DND-41 (cell line): ENCODE measurements around the gene CFAP61.
A peak's percentile ranks its signal among the peaks of the same experiment; 100 is the strongest.

Source experiments
- ATAC-seq: fragments of 200-7000 bp; cut with Tn5 transposase; 3 replicates; pipeline ENCODE4 v1.9.1; 2021; ENCODE audit warnings: low read depth; ENCODE audit not compliant: insufficient read depth
- DNase-seq: peaks from one replicate; pipeline ENCODE4 v3.0.0-alpha.2; 2020
- H2AFZ ChIP-seq: 2 replicates; pipeline ENCODE4 v1.6.0; 2012; ENCODE audit warnings: low read depth, low read length
- H3K27ac ChIP-seq: 2 replicates; pipeline ENCODE4 v1.5.1; 2012; ENCODE audit warnings: low read length, inconsistent platforms
- H3K27me3 ChIP-seq: fragments of 200-600 bp; sonication (generic); 2 replicates; pipeline ENCODE4 v1.6.0; 2012; ENCODE audit warnings: low read length, mild to moderate bottlenecking, inconsistent platforms; ENCODE audit not compliant: insufficient read depth, poor library complexity
- H3K36me3 ChIP-seq: 2 replicates; pipeline ENCODE4 v1.5.1; 2012; ENCODE audit warnings: low read length, inconsistent platforms; ENCODE audit not compliant: insufficient read depth
- H3K4me1 ChIP-seq: 2 replicates; pipeline ENCODE4 v1.5.1; 2012; ENCODE audit warnings: mild to moderate bottlenecking, low read length; ENCODE audit not compliant: insufficient read depth
- H3K4me2 ChIP-seq: 2 replicates; pipeline ENCODE4 v1.6.0; 2012; ENCODE audit warnings: mild to moderate bottlenecking, moderate library complexity, low read length, inconsistent platforms; ENCODE audit not compliant: insufficient read depth
- H3K4me3 ChIP-seq, 2 experiments: fragments of 200-600 bp in 1 of 2; shearing (Covaris generic) in 1 of 2; 2 replicates each; pipeline ENCODE4 v1.5.1; 2012 to 2016; ENCODE audit warnings: inconsistent platforms in 2 of 2, low read length in 2 of 2, mild to moderate bottlenecking in 2 of 2, low read depth in 1 of 2, moderate library complexity in 1 of 2
- H3K79me2 ChIP-seq: 2 replicates; pipeline ENCODE4 v1.6.0; 2012; ENCODE audit warnings: low read length, inconsistent platforms; ENCODE audit not compliant: insufficient read depth
- H3K9ac ChIP-seq: 2 replicates; pipeline ENCODE4 v1.6.0; 2012; ENCODE audit warnings: low read depth, mild to moderate bottlenecking, inconsistent platforms, low read length, moderate library complexity
- H3K9me3 ChIP-seq: 2 replicates; pipeline ENCODE4 v1.5.1; 2012; ENCODE audit warnings: low read length, moderate library complexity, mild to moderate bottlenecking, inconsistent platforms; ENCODE audit not compliant: insufficient read depth, severe bottlenecking
- H4K20me1 ChIP-seq: 2 replicates; pipeline ENCODE4 v1.6.0; 2012; ENCODE audit warnings: low read length; ENCODE audit not compliant: insufficient read depth
- EZH2 ChIP-seq: IDR thresholded peaks from 3 replicates; pipeline ENCODE4 v1.6.1; 2012; ENCODE audit warnings: borderline replicate concordance, low read depth, mild to moderate bottlenecking, moderate library complexity, low read length, inconsistent platforms; ENCODE audit not compliant: severe bottlenecking
- TF ChIP-seq, protein P1 (sequence below): IDR thresholded peaks from 2 replicates; pipeline ENCODE4 v1.5.1; 2012; ENCODE audit warnings: borderline replicate concordance, low read length, moderate library complexity, mild to moderate bottlenecking; ENCODE audit not compliant: poor library complexity, severe bottlenecking; ENCODE audit errors: extremely low read depth

The CFAP61 gene

DNA sequence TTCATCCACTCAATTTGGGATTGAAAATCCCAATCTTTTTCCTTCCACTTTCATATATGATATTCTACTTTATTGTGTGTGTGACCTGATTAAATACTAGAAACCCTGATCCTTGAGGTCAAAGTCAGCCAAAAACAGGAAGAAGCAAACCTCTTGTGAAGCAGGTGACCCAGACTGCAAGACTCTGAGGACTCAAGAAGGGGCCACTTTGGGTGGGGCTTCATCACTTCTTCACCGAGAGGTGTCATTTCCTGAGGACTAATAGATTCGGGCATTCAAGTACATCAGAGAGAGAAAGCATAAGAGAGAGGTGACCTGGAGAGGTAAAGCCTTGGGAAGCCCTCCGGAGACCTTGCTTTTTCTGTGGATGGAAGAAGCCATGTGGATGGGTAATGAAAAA, 129.0 kb downstream of the CFAP61 start:
- TF ChIP-seq, protein P1, sequence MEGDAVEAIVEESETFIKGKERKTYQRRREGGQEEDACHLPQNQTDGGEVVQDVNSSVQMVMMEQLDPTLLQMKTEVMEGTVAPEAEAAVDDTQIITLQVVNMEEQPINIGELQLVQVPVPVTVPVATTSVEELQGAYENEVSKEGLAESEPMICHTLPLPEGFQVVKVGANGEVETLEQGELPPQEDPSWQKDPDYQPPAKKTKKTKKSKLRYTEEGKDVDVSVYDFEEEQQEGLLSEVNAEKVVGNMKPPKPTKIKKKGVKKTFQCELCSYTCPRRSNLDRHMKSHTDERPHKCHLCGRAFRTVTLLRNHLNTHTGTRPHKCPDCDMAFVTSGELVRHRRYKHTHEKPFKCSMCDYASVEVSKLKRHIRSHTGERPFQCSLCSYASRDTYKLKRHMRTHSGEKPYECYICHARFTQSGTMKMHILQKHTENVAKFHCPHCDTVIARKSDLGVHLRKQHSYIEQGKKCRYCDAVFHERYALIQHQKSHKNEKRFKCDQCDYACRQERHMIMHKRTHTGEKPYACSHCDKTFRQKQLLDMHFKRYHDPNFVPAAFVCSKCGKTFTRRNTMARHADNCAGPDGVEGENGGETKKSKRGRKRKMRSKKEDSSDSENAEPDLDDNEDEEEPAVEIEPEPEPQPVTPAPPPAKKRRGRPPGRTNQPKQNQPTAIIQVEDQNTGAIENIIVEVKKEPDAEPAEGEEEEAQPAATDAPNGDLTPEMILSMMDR: no peak
- no peak for TF ChIP-seq EZH2
- Histone ChIP-seq H2AFZ (no peak overlapping the region), H3K9me3 (no peaks in the 10 kb centered on the region), H3K36me3 (no peaks in the 10 kb centered on the region), H3K27me3 (peaks cover 8% of the 10 kb centered on the region), H3K9ac (no peak overlapping the region), H3K4me1 (no peaks in the 10 kb centered on the region), H3K27ac (no peak overlapping the region), H3K4me2 (no peak overlapping the region), H4K20me1 (no peaks in the 10 kb centered on the region), H3K79me2 (no peaks in the 10 kb centered on the region), H3K4me3 (no peak overlapping the region)
- ATAC-seq (no peak), DNase-seq (no peak)

DNA sequence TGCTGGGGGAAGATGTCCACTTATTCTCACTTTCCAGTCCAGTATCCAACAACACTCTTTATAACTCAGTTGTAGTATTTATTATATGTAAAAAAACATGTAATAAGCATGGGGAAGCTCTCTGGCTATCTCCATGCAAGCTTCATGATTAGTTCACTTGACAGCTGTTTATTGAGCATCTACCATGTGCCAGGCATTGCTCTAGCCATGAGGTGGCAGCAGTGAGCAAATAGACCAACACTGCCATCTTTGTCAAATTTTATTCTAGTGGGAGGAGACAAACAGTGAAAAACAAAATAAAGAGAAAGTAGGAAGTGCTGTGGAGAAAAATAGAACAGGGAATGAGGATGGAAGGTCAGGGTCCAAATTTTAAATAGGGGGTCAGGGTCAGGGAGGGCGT, 131.8 kb downstream of the CFAP61 start:
- Histone ChIP-seq H3K4me1 (no peaks in the 10 kb centered on the region), H3K27ac (no peak overlapping the region), H3K79me2 (no peaks in the 10 kb centered on the region), H3K9me3 (no peaks in the 10 kb centered on the region), H3K4me2 (no peak overlapping the region), H3K36me3 (no peaks in the 10 kb centered on the region), H3K4me3 (no peak overlapping the region), H3K27me3 (peaks cover 8% of the 10 kb centered on the region), H3K9ac (no peak overlapping the region), H2AFZ (no peak overlapping the region), H4K20me1 (no peaks in the 10 kb centered on the region)
- ATAC-seq (no peak), DNase-seq (peak; percentile 29)
- TF ChIP-seq EZH2: no peak
- TF ChIP-seq, protein P1: peak; percentile 67

DNA sequence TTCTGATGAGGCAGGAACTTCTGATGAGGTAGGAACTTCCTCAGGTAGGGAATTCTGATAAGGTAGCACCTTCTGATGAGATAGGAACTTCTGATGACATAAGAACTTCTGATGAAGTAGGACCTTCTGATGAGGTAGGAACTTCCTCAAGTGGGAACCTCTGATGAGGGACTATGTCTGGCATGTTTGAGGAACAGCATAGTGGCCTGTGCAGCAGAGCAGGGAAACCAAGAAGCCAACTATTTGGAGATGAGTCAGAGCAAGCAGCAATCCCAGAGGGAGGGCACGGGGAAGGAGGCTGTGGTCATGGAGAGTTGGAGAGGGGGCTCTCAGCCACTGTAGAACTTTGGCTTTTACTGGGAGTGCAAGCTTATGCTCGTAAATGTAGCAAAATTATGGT, 132.4 kb downstream of the CFAP61 start:
- H3K9me3 ChIP-seq: no peaks in the 10 kb centered on the region
- H3K4me1 ChIP-seq: no peaks in the 10 kb centered on the region
- TF ChIP-seq EZH2: no peak
- TF ChIP-seq, protein P1: no peak
- no peak overlapping the region for H3K4me3 ChIP-seq
- no peak overlapping the region for H2AFZ ChIP-seq
- DNase-seq: no peak
- H3K79me2 ChIP-seq: no peaks in the 10 kb centered on the region
- no peak overlapping the region for H3K9ac ChIP-seq
- ATAC-seq: no peak
- H3K36me3 ChIP-seq: no peaks in the 10 kb centered on the region
- H4K20me1 ChIP-seq: no peaks in the 10 kb centered on the region
- no peak overlapping the region for H3K4me2 ChIP-seq
- no peak overlapping the region for H3K27ac ChIP-seq
- H3K27me3 ChIP-seq: peaks cover 8% of the 10 kb centered on the region

DNA sequence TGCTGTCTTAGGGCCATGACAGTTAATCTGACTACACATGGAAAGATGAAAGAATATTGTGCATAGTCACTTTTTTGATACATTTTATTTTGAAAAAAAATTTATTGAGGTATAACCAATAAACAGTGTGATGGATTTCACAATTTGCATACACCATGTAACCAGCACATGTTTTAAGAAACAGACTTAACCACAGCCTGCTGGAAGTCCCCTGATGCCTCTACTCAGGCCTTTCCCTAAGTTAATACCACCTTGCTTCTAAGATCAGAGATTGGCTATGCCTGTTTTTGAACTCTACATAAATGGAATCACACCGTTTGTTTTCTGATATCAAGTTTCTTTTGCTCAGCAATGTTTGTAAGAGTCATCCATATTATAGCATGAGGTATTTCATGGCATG, 136.3 kb downstream of the CFAP61 start:
- ATAC-seq: no peak
- no peak for TF ChIP-seq EZH2
- TF ChIP-seq, protein P1: no peak
- no peaks in the 10 kb centered on the region for H4K20me1 ChIP-seq

More for the DNA sequence above, 136.3 kb downstream of the CFAP61 start:
- Histone ChIP-seq H3K4me2 (no peak overlapping the region), H3K79me2 (no peaks in the 10 kb centered on the region), H2AFZ (no peak overlapping the region), H3K27ac (no peak overlapping the region), H3K27me3 (peaks cover 3% of the 10 kb centered on the region), H3K9me3 (no peaks in the 10 kb centered on the region), H3K4me1 (no peaks in the 10 kb centered on the region), H3K4me3 (no peak overlapping the region), H3K36me3 (no peaks in the 10 kb centered on the region), H3K9ac (no peak overlapping the region)
- no peak for DNase-seq
